HCT116 (cell line): Measurements from ENCODE around the gene ATP4A. TPM values are rescaled to one million over a fixed set of nuclear protein-coding genes. Genes with fewer than 3 reads are reported as not detected.

ENCODE experiments used
- ATAC-seq: fragments of 200-7000 bp; cut with Tn5 transposase; 2 replicates; pipeline ENCODE4 v1.9.1; 2020; ENCODE audit warnings: mild to moderate bottlenecking, moderate library complexity
- Bru-seq: library from RNA; stranded (reverse); fragments of 400-500 nt; gene quantifications from one replicate; lab custom pipeline; 2021; lab: Mats Ljungman, UMichigan
- BruChase-seq, 2 experiments: library from RNA; stranded (reverse); fragments of 400-500 nt; gene quantifications; one replicate each; lab custom pipeline; 2021; lab: Mats Ljungman, UMichigan
- BruUV-seq: library from RNA; stranded (reverse); fragments of 400-500 nt; replicated peaks from 2 replicates; lab custom pipeline; 2021; lab: Mats Ljungman, UMichigan
- CTCF ChIA-PET: fragments of 300-600 bp; sonication (Branson Sonifier 250); formaldehyde crosslinking; loops from one replicate; lab custom pipeline; 2021; ENCODE audit warnings: antibody characterized with exemption; lab: Charles Lee
- POLR2A ChIA-PET: fragments of 300-600, 350-600 bp; sonication (Branson Sonifier 250); formaldehyde crosslinking; loops from one replicate; lab custom pipeline; 2021; ENCODE audit warnings: antibody characterized with exemption; lab: Charles Lee
- RAD21 ChIA-PET, 2 experiments: fragments of 300-600 bp; sonication (Branson Sonifier 250); formaldehyde crosslinking; loops; one replicate each; lab custom pipeline; 2023; ENCODE audit warnings: low total read pairs in 2 of 2; ENCODE audit not compliant: uncharacterized antibody in 2 of 2, unreplicated experiment in 2 of 2, low non-redundant PET in 1 of 2; lab: Charles Lee
- DNase-seq: peaks from one replicate; pipeline ENCODE4 v3.0.0-alpha.2; 2010; ENCODE audit warnings: low read depth, low spot score
- H2AFZ ChIP-seq: fragments of 200-600 bp; shearing (Covaris generic), sonication (generic); 2 replicates; pipeline ENCODE4 v1.6.1; 2017; ENCODE audit warnings: low read depth, mixed run types, mixed read lengths, antibody characterized with exemption, low read length; ENCODE audit not compliant: poor library complexity, severe bottlenecking
- H3K27ac ChIP-seq: 2 replicates; pipeline ENCODE4 v1.5.1; 2012; ENCODE audit warnings: low read depth, low read length
- H3K27me3 ChIP-seq: fragments of 200-600 bp; sonication (generic); 2 replicates; pipeline ENCODE4 v1.6.1; 2016; ENCODE audit warnings: mixed run types, low read length, mixed read lengths; ENCODE audit not compliant: insufficient read depth
- H3K36me3 ChIP-seq, 2 experiments: fragments of 200-500 bp in 1 of 2; fragments of 200-600 bp in 1 of 2; sonication (Bioruptor generic) in 1 of 2; sonication (generic) in 1 of 2; 2 replicates each; pipeline versions ENCODE4 v1.5.1 to v1.6.1; 2014 to 2016; ENCODE audit warnings: low read length in 2 of 2, inconsistent platforms in 1 of 2, mixed read lengths in 1 of 2, mixed run types in 1 of 2; ENCODE audit not compliant: insufficient read depth in 2 of 2, control insufficient read depth in 1 of 2
- H3K4me1 ChIP-seq, 2 experiments: fragments of 200-600 bp in 1 of 2; sonication (generic) in 1 of 2; 2 replicates each; pipeline versions ENCODE4 v1.5.1 to v1.6.1; 2012 to 2017; ENCODE audit warnings: low read length in 2 of 2, inconsistent platforms in 1 of 2, mild to moderate bottlenecking in 1 of 2, mixed read lengths in 1 of 2, mixed run types in 1 of 2, moderate library complexity in 1 of 2; ENCODE audit not compliant: insufficient read depth in 2 of 2, control insufficient read depth in 1 of 2
- H3K4me2 ChIP-seq: fragments of 200-600 bp; sonication (generic); 2 replicates; pipeline ENCODE4 v1.6.1; 2017; ENCODE audit warnings: mixed run types, low read length, mixed read lengths
- H3K4me3 ChIP-seq, 2 experiments: fragments of 200-600 bp in 1 of 2; sonication (generic) in 1 of 2; replicated peaks in 1 of 2; 2 replicates each; pipeline ENCODE4 v1.5.1; 2011 to 2016; ENCODE audit warnings: low read length in 2 of 2, control low read depth in 1 of 2, low read depth in 1 of 2, mild to moderate bottlenecking in 1 of 2, mixed read lengths in 1 of 2, mixed run types in 1 of 2
- H3K79me2 ChIP-seq: fragments of 200-600 bp; sonication (generic); 2 replicates; pipeline ENCODE4 v1.6.1; 2017; ENCODE audit warnings: mild to moderate bottlenecking, mixed run types, low read length, moderate library complexity, mixed read lengths; ENCODE audit not compliant: insufficient read depth
- H3K9ac ChIP-seq: fragments of 200-600 bp; sonication (generic); 2 replicates; pipeline ENCODE4 v1.6.1; 2016; ENCODE audit warnings: low read length, mixed read lengths
- H3K9me2 ChIP-seq: fragments of 200-600 bp; sonication (generic), shearing (Covaris generic); 2 replicates; pipeline ENCODE4 v1.6.1; 2017; ENCODE audit warnings: mixed run types, mild to moderate bottlenecking, moderate library complexity; ENCODE audit not compliant: insufficient read depth
- H3K9me3 ChIP-seq, 2 experiments: fragments of 200-500 bp in 1 of 2; fragments of 200-600 bp in 1 of 2; sonication (Bioruptor generic) in 1 of 2; sonication (generic) in 1 of 2; 2 replicates each; pipeline ENCODE4 v1.6.1; 2014 to 2017; ENCODE audit warnings: low read length in 2 of 2, mixed read lengths in 2 of 2, inconsistent platforms in 1 of 2, low read depth in 1 of 2, mild to moderate bottlenecking in 1 of 2, mixed run types in 1 of 2, moderate library complexity in 1 of 2; ENCODE audit not compliant: control insufficient read depth in 1 of 2, insufficient read depth in 1 of 2
- H4K20me1 ChIP-seq: fragments of 200-600 bp; sonication (generic), shearing (Covaris generic); 2 replicates; pipeline ENCODE4 v1.6.1; 2017; ENCODE audit warnings: mixed run types, mild to moderate bottlenecking, moderate library complexity; ENCODE audit not compliant: insufficient read depth
- ATF3 ChIP-seq: IDR thresholded peaks from 2 replicates; pipeline ENCODE4 v1.6.1; 2012
- CEBPB ChIP-seq: IDR thresholded peaks from 2 replicates; pipeline ENCODE4 v1.6.1; 2012; ENCODE audit warnings: low read depth
- ELF1 ChIP-seq: IDR thresholded peaks from 2 replicates; pipeline ENCODE4 v1.6.1; 2012; ENCODE audit warnings: low read depth, borderline replicate concordance
- EZH2phosphoT487 ChIP-seq: fragments of 200-600 bp; IDR thresholded peaks from 2 replicates; pipeline ENCODE4 v1.6.1; 2018; ENCODE audit warnings: antibody characterized with exemption, borderline replicate concordance
- MAX ChIP-seq: IDR thresholded peaks from 2 replicates; pipeline ENCODE4 v1.6.1; 2012
- REST ChIP-seq: IDR thresholded peaks from 2 replicates; pipeline ENCODE4 v1.6.1; 2012; ENCODE audit warnings: low read depth
- SP1 ChIP-seq: IDR thresholded peaks from 2 replicates; pipeline ENCODE4 v1.6.1; 2012; ENCODE audit warnings: low read depth
- SRF ChIP-seq: IDR thresholded peaks from 2 replicates; pipeline ENCODE4 v1.6.1; 2012; ENCODE audit warnings: low read depth
- YY1 ChIP-seq: IDR thresholded peaks from 2 replicates; pipeline ENCODE4 v1.6.1; 2011; ENCODE audit warnings: low read length, low read depth, moderate library complexity, mild to moderate bottlenecking; ENCODE audit not compliant: insufficient replicate concordance; ENCODE audit errors: extremely low read depth
- intact Hi-C: fragments of 100-400 bp; cut with micrococcal nuclease; formaldehyde crosslinking; loops from 2 replicates; pipeline ENCODE4 v1.10.0; 2022
- long read RNA-seq: library from polyadenylated mRNA; unstranded; transcript quantifications from one replicate; pipeline ENCODE4 v2.0.0, GENCODE V29; 2021; ENCODE audit not compliant: unreplicated experiment
- polyA plus RNA-seq: library from polyadenylated mRNA; unstranded; fragments of >200 nt; gene quantifications from 2 replicates; pipeline ENCODE4 v1.2.1, GENCODE V29; 2012; ENCODE audit warnings: missing spikeins
- total RNA-seq: library from RNA; stranded (reverse); gene quantifications from one replicate; pipeline ENCODE4 v1.2.1, GENCODE V29; 2021; ENCODE audit not compliant: unreplicated experiment

ATP4A gene
- total RNA-seq (0.27 TPM), Bru-seq, nascent RNA (percentile 14 among the genes with signal in this experiment), BruChase-seq, experiment 1, labeled RNA remaining after a 6-hour chase (percentile 10 among the genes with signal in this experiment), BruChase-seq, experiment 2, labeled RNA remaining after a 2-hour chase (percentile 6 among the genes with signal in this experiment)
- polyA plus RNA-seq: 0.30 TPM in 2 replicates
- long read RNA-seq, partial matches to known transcripts: 0 of 1 reads
- long read RNA-seq, other reads (novel, unspliced or antisense): 1 of 1 reads

- POLR2A ChIA-PET: no interaction called here
These were observed at the start of gene ATP4A for GRCh38 chr19:35563207-35563829. Gene ATP4A (minus strand): TSS chr19:35563658. CDS start chr19:35563629, 29 bp downstream.

More at GRCh38 chr19:35563207-35563829, at the start of gene ATP4A:
- H3K79me2 ChIP-seq: no peaks in the 10 kb centered on the region
- H3K9me3 ChIP-seq: no peaks in the 10 kb centered on the region
- ChIA-PET RAD21 (no interaction called here), CTCF (interaction anchor here (0.8 kb wide), 1 partner anchor 117 kb away, joined by 3 read pairs; no protein-coding TSS in a partner anchor)
- ATAC-seq (no peak), DNase-seq (no peak)
- no peaks in the 10 kb centered on the region for H3K27me3 ChIP-seq
- no peak within 1 kb of the TSS for H3K4me2 ChIP-seq
- intact Hi-C loops: no loop called here
- H3K27ac ChIP-seq: no peak within 1 kb of the TSS
- no peak within 1 kb of the TSS for H2AFZ ChIP-seq
- TF ChIP-seq SP1 (no peak), EZH2phosphoT487 (no peak), ELF1 (no peak), CEBPB (no peak), YY1 (no peak), REST (no peak), SRF (no peak), MAX (no peak), ATF3 (no peak)
- no peaks in the 10 kb centered on the region for H4K20me1 ChIP-seq
- H3K4me1 ChIP-seq: peaks cover 0 to 2% of the 10 kb centered on the region in 2 experiments; a peak in 1 of 4 replicates
- no peaks in the 10 kb centered on the region for H3K36me3 ChIP-seq
- no peak within 1 kb of the TSS for H3K4me3 ChIP-seq
- no peak within 1 kb of the TSS for H3K9ac ChIP-seq
- BruUV-seq: no TSS peak
- H3K9me2 ChIP-seq: no peaks in the 10 kb centered on the region
